HUES48 (cell line): ENCODE data around the gene TRIP10.
"Not testable (repeated sequence)": the region's sequence is repeated elsewhere in the genome, so short reads cannot be mapped to it uniquely, and the experiment has no call there.

ENCODE experiments used
- H3K27ac ChIP-seq: one replicate; pipeline ENCODE4 v1.7.0; 2013; ENCODE audit warnings: low read depth, low read length, inconsistent platforms
- H3K27me3 ChIP-seq: 2 replicates; pipeline ENCODE4 v1.6.1; 2013; ENCODE audit warnings: mild to moderate bottlenecking, low read length; ENCODE audit not compliant: control insufficient read depth, insufficient read depth
- H3K36me3 ChIP-seq: 2 replicates; pipeline ENCODE4 v1.6.1; 2013; ENCODE audit warnings: low read length; ENCODE audit not compliant: control insufficient read depth, insufficient read depth
- H3K4me1 ChIP-seq: 2 replicates; pipeline ENCODE4 v1.6.1; 2013; ENCODE audit warnings: mild to moderate bottlenecking, low read length; ENCODE audit not compliant: control insufficient read depth, insufficient read depth
- H3K4me3 ChIP-seq: 2 replicates; pipeline ENCODE4 v1.5.1; 2013; ENCODE audit warnings: mild to moderate bottlenecking, low read depth, low read length
- H3K9ac ChIP-seq: 2 replicates; pipeline ENCODE4 v1.6.1; 2013; ENCODE audit warnings: mild to moderate bottlenecking, low read depth, low read length, moderate library complexity
- H3K9me3 ChIP-seq: 2 replicates; pipeline ENCODE4 v1.6.1; 2013; ENCODE audit warnings: low read length; ENCODE audit not compliant: control insufficient read depth, insufficient read depth

The TRIP10 gene

GRCh38 chr19:6772028-6772865 is 32.8 kb downstream of the TRIP10 start, which contains the start of gene VAV1:
Gene VAV1 (plus strand): TSS chr19:6772708. CDS start chr19:6772808, 100 bp downstream.
- Histone ChIP-seq H3K27ac (no peak within 1 kb of the TSS), H3K9me3 (peaks cover 5% of the 10 kb centered on the region; the same call in 1 of the 2 replicates), H3K4me1 (no peaks in the 10 kb centered on the region), H3K4me3 (no peak within 1 kb of the TSS), H3K9ac (no peak within 1 kb of the TSS), H3K27me3 (no peaks in the 10 kb centered on the region), H3K36me3 (no peaks in the 10 kb centered on the region)

DNA sequence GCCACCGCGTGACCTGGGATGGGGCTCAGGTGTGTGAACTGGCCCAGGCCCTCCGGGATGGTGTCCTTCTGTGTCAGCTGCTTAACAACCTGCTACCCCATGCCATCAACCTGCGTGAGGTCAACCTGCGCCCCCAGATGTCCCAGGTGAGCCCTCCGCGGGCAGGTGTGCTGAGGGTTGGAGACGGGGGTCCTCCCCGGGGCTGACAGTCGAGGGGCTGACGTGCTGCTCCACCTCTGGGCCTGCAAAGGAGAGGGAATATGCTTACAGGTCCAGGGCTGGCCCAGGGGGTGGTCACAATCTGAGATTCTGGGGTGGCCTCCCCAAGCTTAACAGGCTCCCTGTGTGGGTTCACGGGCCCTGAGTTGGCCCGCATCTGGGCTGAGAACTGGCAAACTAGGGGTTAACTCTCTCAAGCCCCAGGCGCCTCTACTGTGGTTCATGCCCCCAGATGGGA is 33.4 kb downstream of the TRIP10 start:
- no peak overlapping the region for H3K4me3 ChIP-seq
- H3K27me3 ChIP-seq, result no peaks in the 10 kb centered on the region
- H3K9ac ChIP-seq, result no peak overlapping the region
- peaks cover 10% of the 10 kb centered on the region; the same call in 1 of the 2 replicates for H3K9me3 ChIP-seq
- H3K36me3 ChIP-seq, result no peaks in the 10 kb centered on the region
- no peak overlapping the region for H3K27ac ChIP-seq
- no peaks in the 10 kb centered on the region for H3K4me1 ChIP-seq

DNA sequence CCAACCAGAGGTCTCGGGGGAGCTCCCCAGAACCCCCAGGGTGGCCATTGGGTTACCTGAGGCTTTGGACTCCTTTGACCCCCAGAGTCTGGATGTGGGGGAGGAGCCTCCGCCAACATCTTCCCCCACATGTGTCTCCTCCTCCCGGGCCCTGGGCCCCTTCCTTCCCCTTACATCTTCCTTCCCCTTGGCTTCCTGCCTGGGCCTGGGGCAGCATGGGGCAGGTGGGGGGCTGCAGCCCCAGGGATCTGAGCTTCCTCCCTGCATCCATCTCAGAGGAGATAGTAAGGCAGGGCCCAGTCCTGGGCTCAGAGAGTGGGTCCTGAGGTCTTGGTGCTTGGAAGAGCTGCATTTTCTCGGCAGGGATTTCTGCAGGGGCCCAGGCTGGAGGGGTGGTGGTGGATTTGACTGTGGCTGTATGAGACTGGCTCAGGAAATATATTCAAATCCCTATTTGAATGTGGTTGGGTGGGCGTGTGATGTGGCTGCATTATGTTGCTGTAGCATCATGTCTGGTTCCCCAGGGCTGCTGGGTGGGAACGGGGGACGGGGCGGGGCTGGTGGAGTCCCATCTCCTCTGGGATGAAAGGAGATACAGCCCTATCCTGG is 33.9 kb downstream of the TRIP10 start:
- no peaks in the 10 kb centered on the region for H3K36me3 ChIP-seq
- no peak overlapping the region for H3K4me3 ChIP-seq
- H3K27ac ChIP-seq, result no peak overlapping the region
- peaks cover 15% of the 10 kb centered on the region; the same call in 1 of the 2 replicates for H3K9me3 ChIP-seq
- H3K27me3 ChIP-seq, result no peaks in the 10 kb centered on the region
- no peak overlapping the region for H3K9ac ChIP-seq
- no peaks in the 10 kb centered on the region for H3K4me1 ChIP-seq

DNA sequence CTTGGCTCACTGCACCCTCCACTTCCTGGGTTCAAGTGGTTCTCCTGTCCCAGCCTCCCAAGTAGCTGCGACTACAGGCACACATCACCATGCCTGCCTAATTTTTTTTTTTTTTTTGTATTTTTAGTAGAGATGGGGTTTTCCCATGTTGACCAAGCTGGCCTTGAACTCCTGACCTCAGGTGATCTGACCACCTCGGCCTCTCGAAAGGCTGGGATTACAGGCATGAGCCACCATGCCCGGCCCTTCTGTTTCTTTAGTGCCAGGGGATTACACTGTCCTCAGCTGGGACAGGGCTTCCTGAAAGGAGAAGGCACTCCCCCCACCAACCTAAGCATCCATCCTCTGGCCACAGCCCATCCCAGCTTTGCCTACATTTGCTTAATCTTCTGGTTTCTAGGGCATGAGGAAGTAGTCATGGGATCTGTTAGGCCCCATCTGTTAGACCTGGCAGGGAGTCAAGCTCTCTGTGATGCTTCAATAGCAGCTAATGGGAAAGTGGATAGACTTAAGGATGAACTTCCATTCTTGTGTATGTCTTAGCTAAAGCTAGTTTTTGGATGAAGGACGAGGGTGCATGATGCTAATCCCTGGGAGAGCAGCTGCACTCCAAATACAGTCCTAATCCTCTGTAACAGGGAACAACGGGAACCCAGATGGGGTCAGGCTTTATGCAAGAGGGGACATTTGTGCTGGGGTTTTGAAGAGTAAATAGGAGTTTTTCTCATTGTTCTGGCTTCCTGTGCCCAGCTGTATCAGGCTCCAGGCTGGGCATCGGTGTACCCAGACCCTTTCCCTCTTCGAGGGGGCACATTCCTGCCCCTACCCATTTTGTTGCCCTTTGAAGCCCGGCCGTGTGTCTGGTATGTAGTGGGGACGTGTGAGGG is 35.6 kb downstream of the TRIP10 start:
- Histone ChIP-seq H3K36me3 (no peaks in the 10 kb centered on the region), H3K27ac (no peak overlapping the region), H3K4me1 (no peaks in the 10 kb centered on the region), H3K4me3 (no peak overlapping the region), H3K27me3 (no peaks in the 10 kb centered on the region), H3K9me3 (peaks cover 16% of the 10 kb centered on the region; the same call in 1 of the 2 replicates), H3K9ac (no peak overlapping the region)

DNA sequence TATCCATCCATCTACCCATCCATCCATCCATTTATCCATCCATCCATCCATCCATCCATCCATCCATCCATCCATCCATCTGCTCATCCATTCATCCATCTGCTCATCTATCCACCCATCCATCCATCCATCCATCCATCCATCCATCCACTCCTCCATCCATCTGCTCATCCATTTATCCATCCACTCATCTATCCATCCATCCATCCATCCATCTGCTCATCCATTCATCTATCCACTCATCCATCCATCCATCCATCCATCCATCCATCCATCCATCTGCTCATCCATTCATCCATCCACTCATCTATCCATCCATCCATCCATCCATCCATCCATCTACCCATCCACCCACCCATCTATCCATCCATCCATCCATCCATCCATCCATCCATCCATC is 36.6 kb downstream of the TRIP10 start:
- not testable (repeated sequence) for H3K36me3 ChIP-seq, H3K27ac ChIP-seq, H3K4me3 ChIP-seq, H3K9ac ChIP-seq, H3K4me1 ChIP-seq, H3K27me3 ChIP-seq
- peaks cover 19% of the 10 kb centered on the region; the same call in 1 of the 2 replicates for H3K9me3 ChIP-seq

DNA sequence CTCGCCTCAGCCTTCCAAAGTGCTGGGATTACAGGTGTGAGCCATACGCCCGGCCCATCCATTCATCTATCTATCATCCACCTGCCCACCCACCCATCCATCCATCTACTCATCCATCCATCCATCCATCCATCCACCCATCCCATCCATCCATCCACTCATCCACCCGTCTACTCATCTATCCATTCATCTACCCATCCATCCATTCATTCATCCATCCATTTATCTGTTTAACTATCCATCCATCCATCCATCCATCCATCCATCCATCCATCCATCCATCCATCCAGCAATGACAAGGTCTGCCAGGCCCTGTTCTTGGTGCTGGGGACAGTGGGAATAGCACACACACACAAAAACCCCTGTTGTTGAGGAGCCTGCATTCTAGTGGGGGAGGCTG is 37.5 kb downstream of the TRIP10 start:
- Histone ChIP-seq H3K27ac (no peak overlapping the region), H3K4me3 (no peak overlapping the region), H3K36me3 (no peaks in the 10 kb centered on the region), H3K9me3 (peaks cover 21% of the 10 kb centered on the region; the same call in 1 of the 2 replicates), H3K27me3 (no peaks in the 10 kb centered on the region), H3K4me1 (no peaks in the 10 kb centered on the region), H3K9ac (no peak overlapping the region)

- Histone ChIP-seq H3K36me3 (no peaks in the 10 kb centered on the region), H3K27ac (no peak overlapping the region), H3K4me3 (no peak overlapping the region), H3K9me3 (peaks cover 22% of the 10 kb centered on the region; the same call in 1 of the 2 replicates), H3K4me1 (no peaks in the 10 kb centered on the region), H3K27me3 (no peaks in the 10 kb centered on the region), H3K9ac (no peak overlapping the region)
Measured at GRCh38 chr19:6777434-6777833, 38.0 kb downstream of the TRIP10 start.

DNA sequence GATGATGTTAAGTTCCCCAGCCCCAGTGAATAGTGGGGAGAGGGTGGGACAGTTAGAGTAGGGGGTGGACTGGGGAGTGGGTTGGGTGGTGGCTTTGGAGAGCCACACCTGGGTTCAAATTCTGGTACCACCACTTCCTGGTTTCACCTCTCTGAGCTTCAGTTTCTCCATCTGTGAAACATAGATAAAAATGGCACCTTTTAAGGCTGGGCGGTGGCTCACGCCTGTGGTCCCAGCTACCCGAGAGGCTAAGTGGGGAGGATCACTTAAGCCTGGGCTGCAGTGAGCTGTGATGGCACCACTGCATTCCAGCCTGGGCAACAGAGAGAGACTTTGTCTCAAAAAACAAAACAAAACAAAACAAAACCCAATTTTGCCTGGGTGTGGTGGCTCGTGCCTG is 38.9 kb downstream of the TRIP10 start:
- no peak overlapping the region for H3K4me3 ChIP-seq
- no peaks in the 10 kb centered on the region for H3K36me3 ChIP-seq
- no peaks in the 10 kb centered on the region for H3K4me1 ChIP-seq
- H3K9ac ChIP-seq, result no peak overlapping the region
- H3K27ac ChIP-seq, result no peak overlapping the region
- H3K27me3 ChIP-seq, result no peaks in the 10 kb centered on the region
- peaks cover 24% of the 10 kb centered on the region; the same call in 1 of the 2 replicates for H3K9me3 ChIP-seq

GRCh38 chr19:6779206-6779605 is 39.7 kb downstream of the TRIP10 start:
- Histone ChIP-seq H3K4me1 (no peaks in the 10 kb centered on the region), H3K36me3 (no peaks in the 10 kb centered on the region), H3K4me3 (no peak overlapping the region), H3K27me3 (no peaks in the 10 kb centered on the region), H3K9me3 (peaks cover 30% of the 10 kb centered on the region), H3K9ac (no peak overlapping the region), H3K27ac (no peak overlapping the region)

DNA sequence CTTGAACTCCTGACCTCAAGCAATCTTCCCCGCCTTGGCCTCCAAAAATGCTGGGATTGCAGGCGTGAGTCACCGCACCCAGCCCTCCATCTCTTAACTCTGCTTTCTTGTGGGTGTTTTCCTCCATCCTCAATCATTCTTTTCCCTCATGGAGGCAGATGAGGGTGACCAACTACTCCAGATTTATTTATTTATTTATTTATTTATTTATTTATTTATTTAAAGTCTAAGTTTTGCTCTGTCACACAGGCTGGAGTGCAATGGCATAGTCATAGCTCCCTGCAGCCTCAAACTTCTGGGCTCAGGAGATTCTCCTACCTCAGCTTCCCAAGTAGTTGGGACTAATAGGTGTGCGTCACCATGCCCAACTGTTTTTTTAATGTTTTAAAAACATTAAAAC is 47.9 kb downstream of the TRIP10 start:
- Histone ChIP-seq H3K4me3 (no peak overlapping the region), H3K9ac (no peak overlapping the region), H3K9me3 (peaks cover 52% of the 10 kb centered on the region), H3K36me3 (no peaks in the 10 kb centered on the region), H3K27ac (no peak overlapping the region), H3K27me3 (no peaks in the 10 kb centered on the region), H3K4me1 (no peaks in the 10 kb centered on the region)
